Thyroid gland (tissue), 4 donors: ENCODE results near the gene NUB1. TPM values are rescaled to one million over a fixed set of nuclear protein-coding genes. Genes with fewer than 3 reads are reported as not detected.

Source experiments
- DNase-seq, 2 donors: peaks; one replicate each; pipeline ENCODE4 v3.0.0-alpha.2; 2019
- H3K27ac ChIP-seq, 3 donors: fragments of 200-600 bp; sonication (generic); 1 replicate in 2 of 3; 2 replicates in 1 of 3; pipeline ENCODE4 v1.5.1; 2016 to 2019; ENCODE audit warnings: mild to moderate bottlenecking in 1 of 3, moderate library complexity in 1 of 3
- H3K27me3 ChIP-seq: fragments of 200-600 bp; sonication (generic); one replicate; pipeline ENCODE4 v1.5.1; 2019
- H3K36me3 ChIP-seq, 2 donors: fragments of 200-600 bp; sonication (generic); one replicate each; pipeline ENCODE4 v1.5.1; 2016 to 2019
- H3K4me1 ChIP-seq, 2 donors: fragments of 200-600 bp; sonication (generic); one replicate each; pipeline ENCODE4 v1.5.1; 2017 to 2019
- H3K4me3 ChIP-seq, 3 donors: fragments of 200-600 bp; sonication (generic); replicated peaks in 1 of 3; 1 replicate in 2 of 3; 2 replicates in 1 of 3; pipeline ENCODE4 v1.5.1; 2016; ENCODE audit warnings: mild to moderate bottlenecking in 1 of 3
- H3K9me3 ChIP-seq: fragments of 200-600 bp; sonication (generic); one replicate; pipeline ENCODE4 v1.5.1; 2017
- CTCF ChIP-seq, 6 experiments: fragments of 200-600 bp in 3 of 6; fragments of 450-650 bp in 3 of 6; sonication (generic) in 3 of 6; IDR thresholded peaks; one replicate each; pipeline ENCODE4 v1.5.1; 2016 to 2019; ENCODE audit warnings: antibody characterized with exemption in 6 of 6, mild to moderate bottlenecking in 2 of 6, inconsistent platforms in 1 of 6, moderate library complexity in 1 of 6
- POLR2A ChIP-seq, 2 donors: fragments of 450-650 bp; IDR thresholded peaks; one replicate each; pipeline ENCODE4 v1.6.1; 2017; ENCODE audit warnings: antibody characterized with exemption in 2 of 2, mild to moderate bottlenecking in 2 of 2, moderate library complexity in 1 of 2
- WGBS, 2 donors: methylation state at CpG; one replicate each; pipeline ENCODE4 v1.1.5; 2017; 5-methylcytosine and 5-hydroxymethylcytosine counted together
- intact Hi-C: fragments of 100-400 bp; cut with DNase I; formaldehyde crosslinking; loops from one replicate; pipeline ENCODE4 v1.15.1; 2023
- total RNA-seq, 4 donors: library from RNA; depleted of rRNA; stranded (reverse); fragments of >200 nt; gene quantifications; one replicate each; pipeline ENCODE4 v1.2.3, GENCODE V29; 2016

Gene NUB1
- total RNA-seq, 4 donors from 2014 or later: 56.9 to 75.5 (median 71.4) TPM

- Histone ChIP-seq H3K4me3 (no peak overlapping the region), H3K9me3 (no peaks in the 10 kb centered on the region), H3K27ac (no peak overlapping the region), H3K4me1 (peaks cover 20 to 29% of the 10 kb centered on the region in 2 donors), H3K36me3 (peaks cover 23 to 32% of the 10 kb centered on the region in 2 donors), H3K27me3 (no peaks in the 10 kb centered on the region)
- no peak for TF ChIP-seq POLR2A (IDR thresholded peaks at IDR 0.05)
- no peak for TF ChIP-seq CTCF (IDR thresholded peaks at IDR 0.05)
- WGBS, 2 donors: 67 to 81% methylated on average over 8 of the region's 8 CpGs
- no peak for DNase-seq
- intact Hi-C loops: loop anchor here (5.0 kb wide), 1 partner anchor 39 kb away; no protein-coding TSS in a partner anchor
These were observed 9.4 kb downstream of the NUB1 start for GRCh38 chr7:151351027-151351426.

DNA sequence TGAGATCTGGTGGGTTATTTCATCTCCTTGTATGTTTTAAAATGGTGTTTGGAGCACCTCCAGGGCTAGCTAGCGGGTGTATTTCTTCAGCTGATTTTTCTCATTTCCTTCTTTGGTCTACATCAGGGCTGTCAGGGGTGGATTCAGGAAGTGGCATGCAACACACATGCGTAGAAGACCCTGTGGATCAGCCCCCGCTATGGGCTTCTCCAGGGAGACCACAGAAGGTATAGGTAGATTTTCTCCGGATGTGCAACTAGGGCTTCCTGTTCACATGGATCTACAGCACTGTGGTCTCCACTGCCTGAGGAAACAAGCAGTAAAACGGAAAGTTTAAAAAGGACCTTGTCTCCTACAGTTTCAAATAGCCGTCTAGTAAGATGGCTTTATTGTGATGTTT is 10.4 kb downstream of the NUB1 start:
- no peaks in the 10 kb centered on the region for H3K27me3 ChIP-seq
- peak overlapping the region in 1 of 3 donors; percentile 25 for H3K27ac ChIP-seq
- no peaks in the 10 kb centered on the region for H3K9me3 ChIP-seq
- TF ChIP-seq CTCF (IDR thresholded peaks at IDR 0.05) (no peak), POLR2A (IDR thresholded peaks at IDR 0.05) (no peak)
- peaks cover 29 to 32% of the 10 kb centered on the region in 2 donors for H3K36me3 ChIP-seq
- peaks cover 24 to 36% of the 10 kb centered on the region in 2 donors for H3K4me1 ChIP-seq
- WGBS, 2 donors: 84 to 86% methylated on average over 6 of the region's 6 CpGs
- H3K4me3 ChIP-seq: no peak overlapping the region
- intact Hi-C loops: loop anchor here (5.0 kb wide), 1 partner anchor 40 kb away; no protein-coding TSS in a partner anchor
- no peak for DNase-seq

- TF ChIP-seq CTCF (IDR thresholded peaks at IDR 0.05): no peak
- no peak for TF ChIP-seq POLR2A (IDR thresholded peaks at IDR 0.05)
- intact Hi-C loops: loop anchor here (5.0 kb wide), 1 partner anchor 40 kb away; no protein-coding TSS in a partner anchor
- Histone ChIP-seq H3K27ac (peak overlapping the region in 1 of 3 donors; percentile 25), H3K27me3 (no peaks in the 10 kb centered on the region), H3K9me3 (no peaks in the 10 kb centered on the region), H3K4me3 (no peak overlapping the region), H3K36me3 (peaks cover 32 to 37% of the 10 kb centered on the region in 2 donors), H3K4me1 (peaks cover 24 to 36% of the 10 kb centered on the region in 2 donors)
- no peak for DNase-seq
- 79 to 95% methylated on average over 5 of the region's 5 CpGs for WGBS, 2 donors
These were observed 10.9 kb downstream of the NUB1 start for GRCh38 chr7:151352512-151352911.

DNA sequence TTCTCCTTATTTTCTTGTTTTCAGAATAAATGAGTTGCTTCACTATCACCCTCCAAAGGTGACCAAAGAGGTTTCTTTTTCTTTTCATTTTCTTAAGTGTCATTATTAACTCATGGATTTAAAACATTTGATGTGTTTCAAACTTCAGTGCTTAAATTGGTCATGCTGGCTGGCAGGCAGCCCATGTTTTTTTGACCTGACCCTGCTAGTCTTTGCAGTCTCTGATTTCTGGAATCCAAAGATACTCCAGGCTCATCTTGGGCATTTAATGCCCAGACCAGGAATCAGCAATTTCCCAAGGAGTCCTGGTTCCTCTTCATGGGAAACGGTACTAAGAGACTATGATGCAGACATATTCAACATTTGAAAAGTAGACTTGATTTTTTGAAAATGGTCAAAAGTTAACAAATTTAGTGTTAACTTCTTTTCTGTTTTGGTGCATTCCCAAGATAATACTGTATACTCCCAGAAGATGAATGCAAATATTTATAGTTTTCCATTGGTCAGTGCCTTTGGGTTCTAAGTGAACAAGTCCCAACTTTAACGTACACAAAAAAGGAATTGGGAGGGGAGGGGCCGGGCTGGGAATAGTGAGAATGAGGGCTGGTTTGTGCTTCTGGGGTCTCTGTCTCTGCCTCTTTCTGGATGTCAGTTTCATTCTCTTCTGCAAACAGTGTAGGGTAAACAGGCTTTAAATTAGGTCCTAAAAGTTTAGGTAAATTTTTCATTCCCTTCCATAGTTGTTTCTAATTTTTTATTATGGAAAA is 19.8 kb downstream of the NUB1 start:
- intact Hi-C loops: no loop called here
- Histone ChIP-seq H3K36me3 (peaks cover 31 to 35% of the 10 kb centered on the region in 2 donors), H3K27me3 (no peaks in the 10 kb centered on the region), H3K4me3 (no peak overlapping the region), H3K27ac (no peak overlapping the region), H3K4me1 (peaks cover 3 to 16% of the 10 kb centered on the region in 2 donors), H3K9me3 (no peaks in the 10 kb centered on the region)
- peak; percentile 72 to 75 for DNase-seq
- no peak for TF ChIP-seq POLR2A (IDR thresholded peaks at IDR 0.05)
- no peak for TF ChIP-seq CTCF (IDR thresholded peaks at IDR 0.05)
- WGBS, 2 donors: 80 to 84% methylated on average over 3 of the region's 3 CpGs

DNA sequence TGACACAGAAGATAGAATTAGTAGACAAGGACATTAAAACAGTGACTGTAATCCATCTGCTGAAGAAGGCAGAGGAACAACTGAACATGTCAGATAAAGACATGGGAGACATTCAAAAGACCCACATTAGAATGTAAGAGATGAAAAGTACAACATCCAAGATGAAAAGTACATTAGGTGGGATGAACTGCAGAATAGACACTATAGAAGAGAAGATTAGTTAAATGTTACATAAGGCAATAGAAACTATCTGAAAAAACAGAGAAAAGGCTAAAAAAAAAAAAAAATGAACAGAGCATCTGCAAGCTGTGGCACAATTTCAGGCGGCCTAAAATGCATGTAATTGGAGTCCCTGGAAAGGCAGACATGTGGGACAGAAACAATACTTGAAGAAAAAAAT is 21.6 kb downstream of the NUB1 start:
- H3K9me3 ChIP-seq: no peaks in the 10 kb centered on the region
- DNase-seq: no peak
- no peak overlapping the region for H3K4me3 ChIP-seq
- H3K36me3 ChIP-seq: peaks cover 19 to 20% of the 10 kb centered on the region in 2 donors
- H3K4me1 ChIP-seq: peaks cover 2 to 13% of the 10 kb centered on the region in 2 donors
- 98% methylated on average over 1 of the region's 1 CpG for WGBS, 2 donors
- intact Hi-C loops: no loop called here
- H3K27me3 ChIP-seq: no peaks in the 10 kb centered on the region
- no peak overlapping the region for H3K27ac ChIP-seq
- no peak for TF ChIP-seq CTCF (IDR thresholded peaks at IDR 0.05)
- TF ChIP-seq POLR2A (IDR thresholded peaks at IDR 0.05): no peak
